ENCODE measurements around the gene RNU7-1.
A peak's percentile ranks its signal among the peaks of the same experiment; 100 is the strongest.
"Not testable (repeated sequence)": the region's sequence is repeated elsewhere in the genome, so short reads cannot be mapped to it uniquely, and the experiment has no call there.

RNU7-1 gene

DNA sequence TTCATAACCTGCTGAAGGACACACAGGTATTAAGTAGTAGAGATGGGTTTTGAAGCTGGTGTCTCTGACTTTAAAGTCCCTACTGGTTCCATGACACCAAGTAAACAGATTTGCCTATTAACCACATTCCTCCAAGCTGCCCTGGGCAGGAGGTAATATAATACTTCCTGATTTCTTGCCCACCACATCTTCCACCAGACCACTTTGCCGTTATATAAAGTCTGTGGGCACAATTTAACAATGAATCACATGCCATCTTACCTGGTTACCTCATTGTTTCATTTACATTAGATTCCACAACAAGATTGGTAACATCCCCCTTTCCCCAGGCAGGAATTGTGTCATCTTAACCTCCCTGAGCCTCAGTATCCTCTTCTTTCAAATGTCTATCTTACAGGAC is 39.9 kb upstream of the RNU7-1 start:
- DNase-seq (ENCODE audit: extremely low read depth, low read depth) = no peak
- no peak for TF ChIP-seq CTCF (IDR thresholded peaks at IDR 0.05; ENCODE audit: low read depth, low read length, missing control alignments)
- H3K4me3 ChIP-seq (replicated peaks; ENCODE audit: low read depth, low read length) = no peak overlapping the region

DNA sequence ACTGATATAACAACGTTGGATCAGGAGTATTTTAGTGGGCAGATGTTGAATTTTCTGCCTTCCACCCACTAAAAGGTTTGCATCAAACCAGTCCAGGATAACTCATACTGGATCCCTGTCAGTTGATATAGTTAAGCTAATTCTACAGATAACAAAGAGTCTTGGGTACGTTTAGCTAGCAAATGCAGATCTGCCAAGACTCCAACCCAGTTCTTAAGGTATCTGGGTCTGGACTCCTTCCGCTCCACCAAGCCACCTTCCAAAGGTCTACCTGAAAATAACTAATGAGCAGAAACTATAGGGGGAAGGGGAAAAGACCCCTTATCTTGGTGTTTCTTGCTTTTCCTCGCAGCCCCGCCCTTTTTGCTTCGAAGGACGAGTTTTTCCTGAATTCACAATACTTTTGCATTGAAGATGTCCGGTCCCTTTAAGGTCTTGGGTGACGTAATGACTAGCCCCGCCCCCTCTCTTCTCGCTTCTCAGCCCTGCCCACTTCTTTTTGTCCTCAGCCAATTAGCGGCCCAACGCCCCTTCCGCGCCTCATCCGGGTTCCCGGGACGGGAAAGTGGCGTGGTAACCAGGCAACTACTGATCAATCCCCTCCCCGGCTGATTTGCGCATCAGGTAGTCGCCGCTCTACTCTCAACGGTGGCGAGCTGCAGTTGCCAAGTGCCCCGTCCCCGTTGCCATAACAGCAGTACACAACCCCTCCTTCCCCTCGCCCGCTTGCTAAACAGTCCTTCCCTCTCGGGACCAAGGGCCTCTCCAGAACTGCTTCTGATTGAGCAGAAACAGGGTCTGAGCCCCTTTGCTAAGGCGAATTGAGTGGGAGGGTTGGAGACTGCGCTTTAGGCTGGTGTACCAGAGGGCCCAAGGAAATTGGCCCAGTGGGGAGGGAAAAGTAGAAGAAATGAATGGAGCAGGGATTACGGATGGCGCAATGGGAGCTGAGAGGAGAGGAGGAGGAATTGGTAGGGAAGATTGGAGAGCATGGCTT is 39.0 kb upstream of the RNU7-1 start, which contains the start of gene LRRC23:
Gene LRRC23 (plus strand): TSS at position 543 of the 997 bp plus-strand sequence. CDS start 812 bp downstream, outside the sequence.
- peak within 1 kb of the TSS; percentile 89 for H3K4me3 ChIP-seq (replicated peaks; ENCODE audit: low read depth, low read length)
- TF ChIP-seq CTCF (IDR thresholded peaks at IDR 0.05; ENCODE audit: low read depth, low read length, missing control alignments) = no peak
- peak; percentile 89 for DNase-seq (ENCODE audit: extremely low read depth, low read depth)

- no peak for TF ChIP-seq CTCF (IDR thresholded peaks at IDR 0.05; ENCODE audit: low read depth, low read length, missing control alignments)
- peak overlapping the region; percentile 89 for H3K4me3 ChIP-seq (replicated peaks; ENCODE audit: low read depth, low read length)
- DNase-seq (ENCODE audit: extremely low read depth, low read depth) = no peak
These were observed 38.1 kb upstream of the RNU7-1 start for GRCh38 chr12:6905414-6906040.

DNA sequence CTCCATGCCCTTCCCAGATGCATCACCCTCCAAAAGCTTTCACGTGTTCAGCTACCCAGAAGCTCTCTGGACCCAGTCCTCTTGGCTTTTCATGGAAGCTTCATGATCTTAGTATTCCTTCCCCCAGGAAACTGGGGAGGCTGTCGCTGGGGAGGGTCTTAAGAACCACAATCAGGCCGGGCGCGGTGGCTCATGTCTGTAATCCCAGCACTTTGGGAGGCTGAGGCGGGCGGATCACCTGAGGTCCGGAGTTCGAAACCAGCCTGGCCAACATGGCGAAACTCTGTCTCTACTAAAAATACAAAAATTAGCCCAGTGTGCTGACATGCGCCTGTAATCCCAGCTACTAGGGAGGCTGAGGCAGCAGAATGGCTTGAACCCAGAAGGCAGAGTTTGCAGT is 35.5 kb upstream of the RNU7-1 start:
- H3K4me3 ChIP-seq (replicated peaks; ENCODE audit: low read depth, low read length); DNase-seq (ENCODE audit: extremely low read depth, low read depth): not testable (repeated sequence)

DNA sequence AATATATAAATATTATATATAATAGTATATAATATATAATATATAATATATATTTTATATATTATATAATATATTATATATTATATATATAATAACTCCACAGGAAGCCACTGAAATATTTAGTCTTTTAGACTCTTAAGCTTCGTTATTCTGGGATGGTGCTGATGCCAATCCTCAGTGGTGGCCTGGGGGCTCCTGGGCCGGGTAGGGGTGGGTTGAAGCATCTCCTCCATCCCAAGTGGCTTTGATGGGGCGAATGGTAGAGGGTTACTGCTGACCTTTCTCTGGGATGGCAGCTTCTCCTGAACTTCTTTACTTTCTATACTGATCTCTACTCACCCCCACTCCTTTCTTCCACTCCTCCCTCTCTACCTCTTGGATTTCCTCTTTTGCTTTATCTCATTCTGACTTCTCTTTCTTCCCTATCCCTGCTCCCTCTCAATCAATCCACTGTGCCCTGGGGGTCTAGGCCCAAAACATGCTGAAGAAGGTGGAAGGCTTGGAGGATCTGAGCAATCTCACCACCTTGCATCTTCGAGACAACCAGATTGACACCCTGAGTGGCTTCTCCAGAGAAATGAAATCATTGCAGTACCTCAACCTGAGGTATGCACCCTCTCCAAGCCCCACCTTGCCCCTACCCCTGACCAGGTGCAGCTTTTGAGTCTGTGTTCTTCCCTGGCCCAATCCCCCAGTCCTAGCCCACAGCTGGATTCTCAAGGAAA is 34.0 kb upstream of the RNU7-1 start:
- no peak for TF ChIP-seq CTCF (IDR thresholded peaks at IDR 0.05; ENCODE audit: low read depth, low read length, missing control alignments)
- no peak for DNase-seq (ENCODE audit: extremely low read depth, low read depth)
- no peak overlapping the region for H3K4me3 ChIP-seq (replicated peaks; ENCODE audit: low read depth, low read length)

- DNase-seq (ENCODE audit: extremely low read depth, low read depth) = no peak
- H3K4me3 ChIP-seq (replicated peaks; ENCODE audit: low read depth, low read length) = no peak overlapping the region
- no peak for TF ChIP-seq CTCF (IDR thresholded peaks at IDR 0.05; ENCODE audit: low read depth, low read length, missing control alignments)
These were observed 31.3 kb upstream of the RNU7-1 start for GRCh38 chr12:6912164-6912935.
